HG02610 (cell line): ENCODE data around the gene RBM12.

Experiments
- ATAC-seq: cut with Tn5 transposase; IDR thresholded peaks from one replicate; pipeline ENCODE4 v1.9.1; 2021; ENCODE audit warnings: mild to moderate bottlenecking, moderate library complexity; ENCODE audit not compliant: unreplicated experiment

Gene RBM12

DNA sequence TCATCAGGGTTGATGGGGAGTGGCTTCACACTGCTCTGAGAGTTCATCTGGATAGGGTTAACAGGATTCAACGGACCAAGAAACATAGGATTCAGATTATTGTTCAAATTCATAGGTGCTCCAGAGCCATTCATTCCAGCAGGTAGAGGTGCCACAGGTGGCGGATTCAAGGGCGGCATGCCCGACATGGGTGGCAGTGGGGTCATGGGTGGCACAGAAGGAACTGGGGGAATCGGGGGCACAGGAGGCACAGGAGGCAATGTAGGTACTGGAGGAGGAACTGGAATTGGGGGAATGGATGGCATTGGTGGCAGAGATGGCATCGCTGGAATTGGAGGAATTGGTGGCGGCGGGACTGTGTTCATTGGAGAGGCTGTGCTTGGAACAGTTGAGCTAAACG is 10.3 kb downstream of the RBM12 start:
- ATAC-seq, result no peak

DNA sequence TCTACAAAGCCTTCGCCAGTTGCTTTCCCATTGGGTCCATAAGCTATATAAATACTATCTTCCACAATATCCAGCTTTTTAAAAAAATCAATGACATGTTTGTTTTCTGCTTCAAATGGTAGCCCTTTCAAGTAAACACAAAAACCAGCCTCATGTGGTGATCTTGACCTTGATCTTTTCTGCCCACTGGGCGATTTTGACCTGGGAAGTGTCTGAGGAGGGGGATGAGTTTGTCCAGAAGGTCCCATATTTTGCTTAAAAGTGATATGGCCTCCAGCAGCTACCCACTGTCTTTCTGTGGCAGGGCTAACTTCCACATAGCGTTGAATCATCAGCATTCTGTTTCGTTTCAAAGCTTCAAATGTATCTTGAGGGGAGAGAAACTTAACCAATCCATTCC is 10.8 kb downstream of the RBM12 start:
- ATAC-seq, result no peak

DNA sequence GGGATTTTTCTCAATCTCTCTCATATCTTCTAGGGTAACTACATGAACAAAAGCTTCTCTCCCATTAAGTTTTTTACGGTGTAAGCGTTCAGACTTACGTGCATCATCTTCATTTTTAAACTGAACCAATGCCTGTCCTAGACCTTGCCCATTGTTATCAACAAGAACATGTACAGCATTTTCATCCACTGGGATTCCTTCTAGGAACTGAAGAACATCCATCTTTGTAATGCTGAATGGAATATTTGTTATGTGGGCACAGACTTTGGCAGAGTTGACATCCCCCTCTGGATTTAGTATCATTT is 11.3 kb downstream of the RBM12 start:
- no peak for ATAC-seq

DNA sequence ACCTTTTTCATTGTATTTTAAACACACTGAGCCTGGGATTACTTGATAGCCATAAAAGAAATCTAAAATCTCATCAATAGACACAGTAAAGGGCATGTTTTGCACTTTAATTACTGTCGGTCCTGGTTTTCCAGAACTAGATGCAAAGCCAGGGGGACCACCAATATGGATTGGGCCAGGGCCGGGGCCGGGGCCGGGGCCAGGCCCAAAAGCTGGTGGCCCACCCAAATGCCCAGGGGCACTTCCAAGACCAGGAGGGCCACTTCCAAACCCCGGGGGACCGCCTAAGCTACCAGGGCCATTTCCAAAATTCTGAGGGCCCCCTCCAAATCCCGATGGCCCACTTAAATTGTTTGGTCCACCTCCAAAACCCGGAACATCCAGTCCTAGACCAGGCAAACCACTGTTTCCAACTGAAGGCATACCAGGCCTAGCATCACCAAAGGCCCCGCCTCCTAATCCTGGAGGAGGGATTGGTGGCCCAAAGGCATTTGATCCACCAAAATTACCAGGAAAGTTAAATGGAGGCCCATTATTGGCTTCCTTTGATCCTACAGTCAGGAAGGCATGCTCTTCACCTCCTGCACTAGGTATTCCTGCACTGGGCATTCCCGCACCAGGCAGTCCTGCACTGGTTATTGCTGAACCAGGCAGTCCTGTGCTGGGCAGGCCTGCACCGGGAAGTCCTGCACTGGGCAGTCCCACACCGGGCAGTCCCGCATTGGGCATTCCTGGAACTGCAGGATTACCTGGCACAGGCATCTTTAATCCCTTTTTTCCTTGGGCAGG is 11.9 kb downstream of the RBM12 start:
- ATAC-seq, result no peak

DNA sequence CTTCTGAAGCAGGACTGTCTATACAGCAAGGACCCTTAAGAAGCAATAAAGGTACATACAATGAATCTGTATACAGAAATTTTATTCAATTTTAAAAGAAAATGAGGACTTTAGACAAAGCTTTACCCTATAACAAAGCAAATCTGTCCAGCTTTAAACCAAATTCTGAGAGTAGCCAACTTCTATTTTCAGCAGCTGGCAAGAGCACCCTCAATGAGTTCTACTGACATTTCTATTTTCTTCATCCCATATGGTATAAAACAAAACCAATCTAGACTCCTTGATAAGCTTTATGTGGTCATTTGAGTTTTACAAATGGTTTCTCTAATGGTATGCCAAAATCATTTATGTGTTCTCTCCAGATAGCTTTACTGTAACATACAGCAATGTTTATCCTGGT is 12.7 kb downstream of the RBM12 start:
- no peak for ATAC-seq

DNA sequence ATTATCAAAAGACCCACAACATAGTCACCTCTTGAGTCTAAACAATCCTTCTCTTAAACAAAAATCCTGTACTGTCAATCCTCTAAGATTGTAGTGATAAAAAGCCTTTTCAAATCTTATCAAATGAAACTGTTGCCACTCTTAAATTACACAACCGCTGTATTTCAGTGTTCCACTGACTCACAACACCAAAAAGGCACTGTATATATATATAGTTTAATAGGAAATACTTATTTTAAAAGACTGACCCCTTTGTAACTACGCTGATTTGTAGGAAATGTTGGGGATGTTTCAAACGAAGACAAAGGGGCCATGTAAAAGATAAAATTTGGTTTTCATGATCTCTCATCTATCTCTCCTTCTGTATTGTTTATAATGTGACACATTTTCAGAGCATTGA is 14.1 kb downstream of the RBM12 start:
- ATAC-seq, result no peak

DNA sequence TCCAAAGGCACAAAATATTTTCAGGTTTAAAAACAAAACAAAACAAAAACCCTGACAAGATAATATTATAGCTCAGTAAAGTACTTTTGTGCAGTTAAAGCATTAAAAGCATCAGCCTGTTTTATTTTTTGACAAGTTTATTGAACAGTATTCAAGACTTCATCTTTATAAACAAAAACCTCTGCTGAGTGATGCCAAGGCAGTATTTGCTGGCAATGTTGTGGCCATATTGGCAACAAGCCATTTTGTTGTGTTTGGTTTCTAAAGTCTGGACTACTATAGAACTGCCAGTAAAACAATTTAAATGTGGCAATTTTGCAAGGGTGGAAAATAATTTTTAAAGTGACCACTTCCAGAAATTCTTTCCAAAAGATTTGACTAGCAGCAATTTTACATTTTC is 15.9 kb downstream of the RBM12 start:
- no peak for ATAC-seq

DNA sequence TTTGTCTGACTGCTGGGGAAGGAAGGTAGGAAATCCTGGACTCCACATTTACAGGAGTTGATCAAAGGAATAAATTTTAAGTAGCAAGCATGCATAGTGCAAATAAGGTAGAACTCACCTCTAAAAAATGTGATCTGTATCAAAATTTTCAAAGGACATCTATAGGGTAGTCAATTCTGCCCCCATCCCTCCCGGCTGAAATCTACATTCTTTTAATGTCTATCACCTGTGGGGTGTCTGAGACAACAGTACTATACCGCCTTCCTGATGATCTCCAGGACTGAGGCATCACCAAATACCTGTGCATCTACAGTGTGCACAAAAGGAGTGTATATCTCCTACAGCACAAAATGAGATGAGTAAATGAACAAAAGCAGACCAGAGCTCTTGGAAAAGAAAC is 19.9 kb downstream of the RBM12 start:
- no peak for ATAC-seq

DNA sequence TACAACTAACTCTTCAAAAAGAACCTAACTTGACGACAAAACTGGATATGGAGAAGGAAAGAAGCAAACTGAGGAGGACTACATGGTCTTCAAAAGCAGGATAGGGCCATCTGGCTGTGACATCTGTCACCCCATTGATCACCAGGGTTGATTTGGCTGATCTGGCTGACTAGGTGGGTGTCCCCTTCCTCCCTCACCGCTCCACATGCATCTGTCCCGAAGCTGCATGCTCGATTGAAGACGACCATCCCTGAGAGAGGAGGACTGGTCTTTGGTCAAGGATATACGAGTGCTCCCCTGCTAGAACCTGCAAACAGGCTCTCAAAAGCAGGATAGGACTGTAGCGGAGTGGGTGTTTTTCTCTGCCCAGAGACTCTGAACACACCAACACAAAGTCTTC is 21.7 kb downstream of the RBM12 start:
- no peak for ATAC-seq

DNA sequence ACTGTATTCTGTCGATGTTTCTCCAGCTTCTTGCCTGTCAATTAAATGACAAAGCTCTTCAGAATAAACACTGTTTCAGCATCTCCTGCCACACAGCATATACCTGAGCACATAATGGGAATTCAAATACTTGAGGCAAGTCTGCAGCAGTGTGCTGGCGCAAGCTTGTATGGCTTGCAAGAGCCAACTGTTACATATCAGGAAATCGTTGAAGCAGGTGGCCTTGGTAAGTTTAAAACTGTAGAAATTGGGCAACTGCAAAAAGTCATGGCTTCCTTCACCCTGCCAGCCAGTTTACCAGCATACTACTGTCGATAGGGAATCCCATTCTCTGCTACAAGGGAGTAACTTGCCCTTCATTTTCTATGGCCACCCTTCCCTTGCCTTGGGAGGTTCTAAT is 23.0 kb downstream of the RBM12 start:
- no peak for ATAC-seq

DNA sequence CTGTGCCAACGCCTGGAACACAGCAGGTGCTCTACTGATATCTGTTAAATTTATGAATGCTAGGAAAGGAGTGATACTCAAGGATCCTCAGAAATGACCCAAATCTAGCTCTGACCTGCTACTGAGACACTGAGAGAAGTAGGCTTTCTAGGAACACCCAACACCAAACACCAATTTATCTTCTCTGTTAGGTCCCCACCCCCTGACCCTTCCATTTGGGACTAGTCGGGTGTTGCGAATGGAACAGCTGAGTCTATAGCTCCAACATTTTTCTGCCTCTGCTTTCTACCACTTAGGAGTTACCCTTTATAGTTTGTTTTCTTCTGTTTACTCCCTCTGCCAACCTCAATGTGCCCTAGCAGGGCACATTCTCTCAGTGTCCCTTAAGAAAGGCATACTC is 24.0 kb downstream of the RBM12 start:
- ATAC-seq, result no peak

DNA sequence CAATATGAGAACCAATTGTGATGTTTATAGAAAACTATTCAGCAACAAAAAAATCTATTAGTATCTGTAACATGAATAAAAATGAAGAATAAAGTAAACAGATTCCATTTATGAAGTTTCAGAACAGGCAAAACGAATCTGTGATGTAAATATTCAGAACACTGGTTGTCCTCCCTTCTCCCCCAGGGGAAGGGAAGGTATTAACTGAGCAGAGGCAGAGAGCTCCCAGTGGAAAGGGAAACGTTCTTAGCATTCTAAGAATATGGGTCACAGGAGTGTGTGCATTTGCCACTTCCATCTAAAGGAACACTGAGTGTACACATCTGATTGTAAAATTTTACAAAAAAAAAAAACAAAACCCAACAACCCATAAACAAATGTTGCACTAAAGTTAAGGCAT is 25.9 kb downstream of the RBM12 start:
- no peak for ATAC-seq

DNA sequence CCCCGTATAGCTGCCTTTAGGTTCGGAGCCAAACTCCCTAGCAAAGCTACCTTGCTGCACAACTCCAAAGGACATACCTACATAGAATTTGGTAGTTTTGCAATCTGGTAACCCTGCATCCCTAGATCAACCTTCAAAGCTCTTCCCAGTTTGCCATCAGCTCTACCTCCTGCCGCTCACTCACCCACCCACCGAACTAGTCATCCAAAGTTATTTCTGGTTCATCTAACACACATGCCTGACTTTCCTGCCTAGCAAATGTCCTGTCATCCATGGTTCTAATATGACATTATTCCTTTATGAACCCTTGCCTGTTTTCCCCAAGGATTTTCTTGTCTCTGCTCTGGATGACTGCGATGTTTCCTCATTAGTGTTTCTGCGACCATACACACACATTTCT is 27.4 kb downstream of the RBM12 start:
- ATAC-seq, result no peak

DNA sequence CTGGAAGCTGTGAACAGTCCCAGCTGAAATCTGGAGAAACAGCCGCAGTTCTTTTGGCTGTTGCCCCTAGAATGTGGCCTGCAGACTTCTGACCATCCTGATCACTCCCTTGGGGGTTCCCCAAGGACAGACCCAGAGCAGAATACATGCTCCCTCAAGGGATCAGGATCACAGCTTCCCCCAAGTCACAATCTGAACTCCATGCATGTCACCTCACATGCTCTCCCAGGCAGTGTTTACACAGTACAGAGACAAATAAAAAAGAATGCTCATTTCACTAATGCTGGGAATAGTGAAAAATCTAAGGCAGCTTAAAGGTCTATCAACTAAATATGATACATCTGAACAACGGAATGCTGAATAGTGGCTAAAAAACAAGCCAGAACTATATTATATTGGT is 28.6 kb downstream of the RBM12 start:
- no peak for ATAC-seq

DNA sequence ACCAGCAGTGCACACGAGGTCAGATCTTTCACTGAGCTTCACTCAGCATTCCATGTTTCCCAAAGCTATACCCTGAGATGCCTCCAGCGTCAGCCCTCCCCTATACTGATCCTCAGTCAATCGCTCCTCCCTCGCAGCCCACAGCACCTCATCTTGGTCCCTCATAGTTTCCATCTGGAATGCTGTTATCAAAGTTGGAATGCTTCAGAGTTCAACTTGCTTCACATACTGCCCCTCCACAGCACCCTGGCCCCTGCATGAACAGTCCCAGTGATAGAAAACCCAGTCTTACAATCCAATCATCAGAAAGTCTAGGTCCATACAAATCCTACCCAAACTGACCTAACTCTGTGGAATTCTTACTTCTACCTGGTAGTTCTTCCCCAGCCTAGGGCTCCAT is 29.0 kb downstream of the RBM12 start:
- no peak for ATAC-seq

DNA sequence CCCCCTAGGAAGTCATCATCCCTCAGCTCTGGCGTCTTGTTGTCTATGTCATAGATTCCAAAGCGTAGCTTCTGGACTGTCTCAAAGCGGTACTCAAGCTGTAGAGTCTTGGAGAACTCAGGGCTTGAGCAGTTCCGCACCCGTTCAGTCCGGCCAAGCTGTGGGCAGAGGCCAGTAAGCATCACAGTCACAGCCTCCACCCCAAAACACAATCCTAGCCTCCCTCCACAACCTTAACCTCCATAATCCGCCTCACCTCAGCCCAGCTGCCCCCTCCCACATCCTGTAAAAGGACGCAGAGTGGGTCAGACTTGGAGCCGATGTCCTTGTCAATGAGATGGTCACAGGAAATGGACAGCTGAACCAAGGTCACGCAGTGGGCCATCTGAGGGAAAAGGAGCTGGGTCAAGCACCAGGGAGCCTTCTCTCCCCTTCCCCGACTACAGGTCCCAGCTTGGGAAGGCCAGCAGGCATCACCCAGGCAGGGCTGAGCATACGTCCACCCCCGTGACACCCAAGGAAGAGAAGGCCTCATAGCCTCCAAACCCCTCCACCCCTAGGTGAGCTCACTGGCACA is 32.1 kb downstream of the RBM12 start:
- no peak for ATAC-seq

DNA sequence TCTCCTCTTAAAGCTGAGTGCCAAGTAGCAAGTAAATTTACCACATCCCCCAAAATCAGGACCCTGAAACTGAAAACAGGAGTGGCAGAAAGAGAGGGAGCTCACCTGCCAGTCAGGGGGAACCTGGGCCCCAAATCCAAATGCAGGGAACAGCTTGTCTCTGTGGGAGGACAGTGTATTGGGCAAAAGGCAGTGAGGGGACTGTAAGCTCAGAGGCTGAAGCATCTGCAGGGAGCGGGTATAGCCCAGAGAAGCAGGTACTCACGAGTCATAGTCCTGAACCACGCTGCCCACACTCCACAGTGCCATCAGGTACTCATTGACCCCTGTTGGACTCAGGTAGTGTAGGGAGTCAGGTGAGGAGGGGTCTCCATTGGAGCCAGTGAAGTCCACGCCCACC is 34.1 kb downstream of the RBM12 start:
- no peak for ATAC-seq

DNA sequence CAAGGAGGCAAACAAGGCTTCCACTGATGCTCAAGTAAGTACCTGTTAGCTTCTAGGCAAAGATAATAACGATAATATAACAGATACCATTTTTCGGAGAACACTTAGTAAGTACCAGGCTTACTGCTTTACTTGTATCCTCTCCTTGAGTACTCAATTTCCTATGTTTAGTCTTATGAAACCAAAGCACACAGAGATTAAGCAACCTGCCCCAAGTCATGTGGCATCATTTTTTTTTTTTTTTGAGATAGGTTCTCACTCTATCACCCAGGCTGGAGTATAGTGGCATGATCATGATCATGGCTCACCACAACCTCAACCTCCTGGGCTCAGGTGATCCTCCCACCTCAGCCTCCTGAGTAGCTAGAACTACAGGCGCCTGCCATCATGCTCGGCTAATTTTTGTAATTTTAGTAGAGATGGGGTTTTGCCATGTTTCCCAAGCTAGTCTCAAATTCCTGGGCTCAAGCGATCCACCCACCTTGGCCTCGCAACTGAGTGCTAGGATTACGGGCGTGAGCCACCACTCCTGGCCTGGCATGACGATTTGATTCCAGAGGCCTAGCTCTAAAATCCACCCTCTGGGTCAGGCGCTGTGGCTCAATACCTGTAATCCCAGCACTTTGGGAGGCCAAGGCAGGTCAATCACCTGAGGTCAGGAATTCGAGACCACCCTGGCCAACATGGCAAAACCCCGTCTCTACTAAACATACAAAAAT is 35.1 kb downstream of the RBM12 start:
- ATAC-seq, result no peak

DNA sequence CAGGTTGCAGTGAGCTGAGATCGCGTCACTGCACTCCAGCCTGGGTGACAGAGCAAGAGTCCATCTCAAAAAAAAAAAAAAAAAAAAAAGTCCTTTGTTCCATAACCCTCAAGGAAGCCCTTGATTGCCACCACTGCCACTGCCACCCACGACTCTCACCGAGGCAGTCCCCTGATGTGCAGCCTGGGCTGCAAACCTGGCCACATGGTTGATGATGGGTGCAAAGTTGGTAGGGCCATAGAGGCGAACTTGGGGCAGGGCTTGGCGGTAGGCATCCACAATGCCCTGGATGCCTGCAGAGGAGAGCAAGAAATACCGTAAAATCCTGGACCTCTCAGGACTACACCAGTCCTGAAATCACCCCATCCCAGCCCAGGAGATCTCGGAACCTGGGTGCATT is 37.6 kb downstream of the RBM12 start:
- no peak for ATAC-seq

DNA sequence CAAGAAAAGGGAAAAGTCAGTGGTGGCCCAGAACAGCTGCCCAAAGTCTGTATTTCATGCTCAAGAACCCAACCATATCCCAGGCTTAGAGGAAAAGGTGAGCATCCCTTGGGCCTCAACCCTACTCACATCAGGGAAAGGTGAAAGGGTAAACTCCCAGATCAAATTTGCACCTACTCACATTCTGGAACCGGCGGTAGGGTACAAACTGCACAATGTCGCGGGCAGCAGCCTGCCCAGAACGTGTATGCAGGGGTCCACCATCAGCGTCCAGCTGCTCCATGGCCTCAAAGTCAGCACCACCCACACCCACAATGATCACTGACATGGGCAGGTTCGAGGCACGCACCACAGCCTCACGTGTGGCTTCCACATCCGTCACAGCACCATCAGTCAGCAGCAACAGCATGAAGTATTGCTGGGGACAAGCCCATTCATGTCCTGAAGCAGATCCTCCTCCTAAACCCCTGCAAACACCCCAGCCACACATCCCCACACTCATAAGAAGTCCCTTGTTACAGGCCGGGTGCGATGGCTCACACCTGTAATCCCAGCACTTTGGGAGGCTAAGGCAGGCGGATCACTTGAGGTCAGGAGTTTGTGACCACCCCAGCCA is 38.2 kb downstream of the RBM12 start:
- no peak for ATAC-seq

DNA sequence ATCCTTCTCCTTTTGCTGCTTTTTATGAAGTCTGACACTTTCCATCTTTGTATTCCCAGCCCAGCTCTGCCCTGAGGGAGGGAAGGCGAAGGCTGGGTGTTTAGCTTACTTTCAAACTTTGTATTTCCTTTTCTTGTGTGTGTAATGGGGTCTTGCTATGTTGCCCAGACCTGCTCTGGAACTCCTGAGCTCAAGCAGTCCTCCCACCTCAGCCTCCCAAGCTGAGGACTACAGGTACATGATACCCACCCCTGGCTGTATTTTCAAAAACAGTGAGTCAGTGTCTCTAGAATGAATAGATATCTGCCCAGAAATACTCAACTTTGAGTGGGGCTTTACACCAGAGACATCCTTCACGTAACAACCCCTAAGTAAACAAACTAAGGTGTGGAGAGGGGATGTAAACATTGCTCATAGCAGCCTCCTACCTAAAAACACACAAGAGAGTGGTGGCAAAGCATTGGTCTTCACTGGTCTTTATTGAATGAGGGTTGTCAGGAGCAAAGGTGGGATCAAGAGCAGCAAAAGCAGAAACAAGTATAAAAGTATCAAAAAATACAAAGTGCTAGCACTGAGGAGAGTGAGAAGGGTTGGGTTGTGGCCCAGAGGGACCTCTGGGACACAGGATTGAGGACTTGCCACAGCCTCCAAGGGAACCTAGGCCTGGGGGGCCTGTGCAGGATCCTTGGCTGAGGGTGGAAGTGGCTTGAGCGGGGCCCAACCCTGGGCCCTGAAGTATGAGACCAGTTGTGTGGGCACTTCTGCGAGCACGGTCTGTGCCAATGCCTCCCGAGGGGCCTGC is 38.9 kb downstream of the RBM12 start:
- ATAC-seq, result no peak
